ENCODE measurements around the gene PDCL3.

DNA sequence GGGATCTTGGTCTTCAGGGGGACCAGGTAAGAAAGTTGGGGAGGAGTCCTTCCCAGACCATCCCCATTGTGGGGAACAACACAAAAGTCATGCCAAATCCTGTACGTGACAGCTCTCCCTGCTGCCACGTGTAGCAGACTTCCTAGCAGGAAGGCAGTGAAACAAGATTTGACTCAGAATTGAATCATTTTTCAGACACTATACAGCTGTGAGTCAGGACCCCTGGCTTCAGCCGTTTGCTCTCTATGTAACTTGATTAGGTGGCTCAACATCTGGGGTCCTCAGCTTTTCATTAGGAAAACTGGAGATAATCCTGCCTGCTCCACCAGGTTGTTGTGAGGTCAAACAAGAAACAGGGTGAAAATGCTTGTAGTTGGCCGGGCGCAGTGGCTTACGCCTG is 32.9 kb upstream of the PDCL3 start:
- TF ChIP-seq, protein P1, sequence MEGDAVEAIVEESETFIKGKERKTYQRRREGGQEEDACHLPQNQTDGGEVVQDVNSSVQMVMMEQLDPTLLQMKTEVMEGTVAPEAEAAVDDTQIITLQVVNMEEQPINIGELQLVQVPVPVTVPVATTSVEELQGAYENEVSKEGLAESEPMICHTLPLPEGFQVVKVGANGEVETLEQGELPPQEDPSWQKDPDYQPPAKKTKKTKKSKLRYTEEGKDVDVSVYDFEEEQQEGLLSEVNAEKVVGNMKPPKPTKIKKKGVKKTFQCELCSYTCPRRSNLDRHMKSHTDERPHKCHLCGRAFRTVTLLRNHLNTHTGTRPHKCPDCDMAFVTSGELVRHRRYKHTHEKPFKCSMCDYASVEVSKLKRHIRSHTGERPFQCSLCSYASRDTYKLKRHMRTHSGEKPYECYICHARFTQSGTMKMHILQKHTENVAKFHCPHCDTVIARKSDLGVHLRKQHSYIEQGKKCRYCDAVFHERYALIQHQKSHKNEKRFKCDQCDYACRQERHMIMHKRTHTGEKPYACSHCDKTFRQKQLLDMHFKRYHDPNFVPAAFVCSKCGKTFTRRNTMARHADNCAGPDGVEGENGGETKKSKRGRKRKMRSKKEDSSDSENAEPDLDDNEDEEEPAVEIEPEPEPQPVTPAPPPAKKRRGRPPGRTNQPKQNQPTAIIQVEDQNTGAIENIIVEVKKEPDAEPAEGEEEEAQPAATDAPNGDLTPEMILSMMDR (IDR thresholded peaks at IDR 0.05) = no peak
- no peak for TF ChIP-seq POLR2A (IDR thresholded peaks at IDR 0.05)
- TF ChIP-seq POLR2AphosphoS5 (IDR thresholded peaks at IDR 0.05) = no peak
